HAP-1 (cell line): ENCODE data around the gene STAU1.
"Not testable (repeated sequence)": the region's sequence is repeated elsewhere in the genome, so short reads cannot be mapped to it uniquely, and the experiment has no call there.

Source experiments
- DNase-seq, 2 experiments: peaks; one replicate each; pipeline ENCODE4 v3.0.0-alpha.2; 2016 to 2020; ENCODE audit warnings: low spot score in 2 of 2
- H3K27me3 ChIP-seq: fragments of 250-450 bp; sonication (Bioruptor Pico); 2 replicates; pipeline ENCODE4 v1.5.1; 2020; ENCODE audit warnings: low read depth, mild to moderate bottlenecking, moderate library complexity
- H3K36me3 ChIP-seq: fragments of 250-450 bp; sonication (Bioruptor Pico); replicated peaks from 2 replicates; pipeline ENCODE4 v1.5.1; 2020; ENCODE audit warnings: mild to moderate bottlenecking
- H3K4me1 ChIP-seq: fragments of 250-450 bp; sonication (Bioruptor Pico); 2 replicates; pipeline ENCODE4 v1.5.1; 2020; ENCODE audit warnings: mild to moderate bottlenecking
- H3K4me3 ChIP-seq: fragments of 250-450 bp; sonication (Bioruptor Pico); 2 replicates; pipeline ENCODE4 v1.5.1; 2020; ENCODE audit warnings: mild to moderate bottlenecking, moderate library complexity
- H3K9me3 ChIP-seq: fragments of 250-450 bp; sonication (Bioruptor Pico); 2 replicates; pipeline ENCODE4 v1.5.1; 2020; ENCODE audit warnings: mild to moderate bottlenecking, moderate library complexity
- in situ Hi-C: fragments of 300-500 bp; cut with MboI; formaldehyde crosslinking; loops from 3 replicates; pipeline ENCODE4 v1.14.3; 2020; ENCODE audit warnings: low sequenced_read_pairs, inconsistent platforms, mixed read lengths

STAU1 gene

DNA sequence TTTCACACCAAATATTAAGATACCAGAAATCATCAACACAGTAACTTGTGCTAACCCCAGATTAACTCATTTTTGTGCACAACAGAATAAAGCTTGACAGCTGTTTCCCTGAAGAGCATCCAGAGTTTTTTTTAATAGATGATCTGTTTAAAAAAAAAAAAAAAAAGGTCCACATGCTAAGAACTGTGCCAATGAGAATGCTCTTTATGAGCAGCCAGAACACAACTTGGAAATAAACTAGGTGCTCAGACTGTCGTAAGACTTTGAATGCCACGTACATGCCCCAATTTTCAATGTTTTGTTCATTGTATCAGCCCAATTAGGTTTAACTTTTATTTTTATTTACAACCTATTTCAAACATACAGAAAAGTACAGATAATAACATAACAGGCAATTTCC, 47.3 kb downstream of the STAU1 start:
- Histone ChIP-seq H3K4me3 (no peak overlapping the region), H3K4me1 (no peaks in the 10 kb centered on the region), H3K27me3 (no peaks in the 10 kb centered on the region), H3K36me3 (peaks cover 14% of the 10 kb centered on the region), H3K9me3 (no peaks in the 10 kb centered on the region)
- no peak for DNase-seq
- in situ Hi-C loops, result no loop called here

DNA sequence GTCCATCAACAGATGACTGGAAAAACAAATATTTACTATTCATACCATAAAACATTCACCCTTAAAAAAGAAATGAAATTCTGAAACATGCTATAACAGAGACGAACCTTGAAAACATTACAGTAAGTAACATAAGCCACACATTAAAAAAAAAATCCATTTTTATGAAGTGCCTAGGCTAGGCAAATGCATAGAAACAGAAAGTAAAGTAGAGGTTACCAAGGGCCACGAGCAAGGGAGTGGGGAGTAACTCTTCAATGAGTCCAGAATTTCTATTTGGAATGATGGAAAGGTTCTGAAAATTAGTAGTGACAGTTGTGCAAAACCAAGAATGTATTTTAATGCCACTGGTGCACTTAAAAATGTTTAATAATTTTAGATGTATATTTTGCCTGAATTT, 47.7 kb downstream of the STAU1 start:
- H3K9me3 ChIP-seq, result no peaks in the 10 kb centered on the region
- no peak overlapping the region for H3K4me3 ChIP-seq
- no peaks in the 10 kb centered on the region for H3K27me3 ChIP-seq
- in situ Hi-C loops, result no loop called here
- DNase-seq, result no peak
- H3K36me3 ChIP-seq, result peaks cover 14% of the 10 kb centered on the region
- H3K4me1 ChIP-seq, result no peaks in the 10 kb centered on the region

DNA sequence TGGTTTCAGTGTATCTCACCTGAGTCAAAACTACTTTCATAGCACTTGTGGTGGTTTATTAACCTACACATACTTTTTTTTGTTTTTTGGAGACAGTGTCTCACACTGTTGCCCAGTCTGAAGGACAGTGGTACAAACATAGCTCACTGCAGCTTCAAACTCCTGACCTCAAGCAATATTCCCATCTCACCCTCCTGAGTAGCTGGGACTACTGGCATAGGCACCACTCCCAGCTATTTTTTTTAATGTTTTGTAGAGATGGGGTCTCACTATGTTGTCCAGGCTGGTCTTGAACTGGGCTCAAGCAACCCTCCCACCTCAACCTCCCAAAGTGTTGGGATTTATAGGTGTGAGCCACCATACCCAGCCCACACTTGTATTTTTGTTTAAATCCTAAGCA, 49.7 kb downstream of the STAU1 start:
- Histone ChIP-seq H3K4me1 (no peaks in the 10 kb centered on the region), H3K36me3 (no peaks in the 10 kb centered on the region; the same call in none of the 2 replicates), H3K4me3 (no peak overlapping the region), H3K27me3 (no peaks in the 10 kb centered on the region), H3K9me3 (no peaks in the 10 kb centered on the region)
- no peak for DNase-seq
- in situ Hi-C loops, result no loop called here

DNA sequence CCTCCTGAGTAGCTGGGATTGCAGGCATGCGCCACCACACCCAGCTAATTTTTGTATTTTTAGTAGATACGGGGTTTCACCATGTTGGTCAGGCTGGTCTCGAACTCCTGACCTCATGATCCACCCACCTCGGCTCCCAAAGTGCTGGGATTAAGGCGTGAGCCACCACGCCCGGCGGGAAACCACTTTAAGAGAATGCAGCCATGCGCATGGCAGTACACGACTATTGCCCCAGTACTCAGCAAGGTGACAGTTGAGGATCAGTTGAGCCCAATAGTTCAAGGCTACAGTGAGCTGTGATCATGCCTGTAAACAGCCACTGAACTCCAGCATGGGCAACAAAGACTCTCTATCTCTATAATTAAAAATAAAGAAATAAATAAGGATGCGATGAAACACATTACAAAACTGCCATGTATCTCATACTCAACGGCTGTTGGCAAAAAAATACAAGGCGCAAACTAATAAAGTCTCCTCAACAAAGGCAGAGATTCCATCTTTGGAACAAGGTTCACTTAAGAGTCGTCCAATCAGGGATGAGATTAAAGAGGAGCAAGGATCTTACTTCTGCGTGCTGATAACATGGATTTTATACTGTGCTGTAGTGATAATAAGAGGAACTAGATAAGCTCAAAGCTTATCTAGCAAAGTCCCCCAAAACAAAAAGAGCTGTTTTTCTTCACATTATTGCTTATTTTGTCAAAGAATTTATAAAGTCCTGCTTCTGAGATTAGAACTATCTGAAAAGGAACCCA, 51.1 kb downstream of the STAU1 start:
- no peak for DNase-seq

DNA sequence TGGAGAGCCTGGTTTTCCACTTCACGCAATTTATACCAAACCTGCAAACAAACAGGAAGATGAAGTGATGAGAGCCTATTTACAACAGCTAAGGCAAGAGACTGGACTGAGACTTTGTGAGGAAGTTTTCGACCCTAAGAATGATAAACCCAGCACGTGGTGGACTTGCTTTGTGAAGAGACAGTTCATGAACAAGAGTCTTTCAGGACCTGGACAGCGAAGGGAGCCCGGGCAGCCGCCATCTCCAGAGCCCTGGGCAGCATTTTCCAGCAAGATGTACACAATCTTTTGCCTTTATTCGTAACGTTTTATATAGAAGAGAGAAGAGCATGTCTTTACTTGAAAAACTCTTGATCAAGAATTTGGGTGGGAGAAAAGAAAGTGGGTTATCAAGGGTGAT, 53.3 kb downstream of the STAU1 start:
- not testable (repeated sequence) for H3K27me3 ChIP-seq, H3K9me3 ChIP-seq, DNase-seq, H3K4me3 ChIP-seq, H3K36me3 ChIP-seq, H3K4me1 ChIP-seq
- in situ Hi-C loops, result loop anchor here (5.0 kb wide), 1 partner anchor 83 kb away; the partner anchor contains the start of gene DDX27

More for the DNA sequence above, 51.1 kb downstream of the STAU1 start:
- H3K4me1 ChIP-seq, result no peaks in the 10 kb centered on the region
- H3K27me3 ChIP-seq, result no peaks in the 10 kb centered on the region
- no peak overlapping the region for H3K4me3 ChIP-seq
- in situ Hi-C loops, result no loop called here
- H3K9me3 ChIP-seq, result no peaks in the 10 kb centered on the region
- peaks cover 5% of the 10 kb centered on the region for H3K36me3 ChIP-seq

DNA sequence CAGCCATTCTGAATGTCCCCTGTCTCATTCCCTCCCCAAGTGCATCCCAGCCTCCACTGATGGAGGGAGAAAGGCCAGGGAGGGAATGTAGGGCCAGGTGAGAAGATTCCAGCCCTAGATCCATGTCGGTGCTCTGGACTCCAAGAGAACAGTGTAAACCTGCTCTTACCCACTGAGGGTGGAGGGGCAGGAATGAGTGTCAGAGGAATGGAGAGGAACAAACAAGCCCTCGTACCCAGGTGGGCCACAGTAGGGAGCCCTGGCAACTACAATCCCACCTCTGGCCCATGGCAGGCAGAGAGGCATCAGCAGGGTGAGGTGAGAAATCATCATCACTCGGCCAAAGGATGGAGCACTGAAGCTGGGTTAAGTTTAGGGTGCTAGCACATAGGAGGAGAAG, 54.6 kb downstream of the STAU1 start:
- Histone ChIP-seq H3K9me3 (no peaks in the 10 kb centered on the region), H3K4me3 (no peak overlapping the region), H3K36me3 (peaks cover 6% of the 10 kb centered on the region), H3K27me3 (no peaks in the 10 kb centered on the region), H3K4me1 (no peaks in the 10 kb centered on the region)
- no peak for DNase-seq
- in situ Hi-C loops, result loop anchor here (5.0 kb wide), 1 partner anchor 84 kb away; the partner anchor contains the start of gene DDX27

GRCh38 chr20:49132995-49133478, 55.1 kb downstream of the STAU1 start:
- peak; percentile 53 to 71 for DNase-seq
- H3K27me3 ChIP-seq, result no peaks in the 10 kb centered on the region
- in situ Hi-C loops, result loop anchor here (5.0 kb wide), 1 partner anchor 84 kb away; the partner anchor contains the start of gene DDX27
- H3K4me1 ChIP-seq, result no peaks in the 10 kb centered on the region
- peaks cover 9% of the 10 kb centered on the region for H3K36me3 ChIP-seq
- no peaks in the 10 kb centered on the region for H3K9me3 ChIP-seq
- no peak overlapping the region for H3K4me3 ChIP-seq

DNA sequence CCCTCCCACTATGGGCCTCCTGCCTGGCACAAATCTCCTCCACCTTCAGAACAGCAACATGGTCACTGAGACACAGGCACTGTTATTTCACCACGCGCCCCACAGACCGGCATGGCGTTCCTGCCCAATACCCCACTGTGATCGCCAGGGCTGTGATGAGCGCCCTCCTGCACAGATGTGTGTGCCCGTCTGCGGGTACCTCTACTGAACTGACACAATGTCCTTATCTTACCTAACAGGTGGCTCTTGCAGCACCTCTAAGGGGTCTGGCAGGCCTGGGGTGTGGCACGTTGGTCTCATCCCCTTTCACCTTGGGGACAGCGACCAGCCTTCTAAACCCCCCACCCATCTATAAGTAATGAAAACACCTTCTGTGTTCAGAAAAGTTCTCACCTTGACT, 64.2 kb downstream of the STAU1 start:
- H3K4me3 ChIP-seq, result no peak overlapping the region
- H3K4me1 ChIP-seq, result no peaks in the 10 kb centered on the region
- H3K9me3 ChIP-seq, result no peaks in the 10 kb centered on the region
- DNase-seq, result no peak
- H3K27me3 ChIP-seq, result no peaks in the 10 kb centered on the region
- in situ Hi-C loops, result no loop called here
- H3K36me3 ChIP-seq, result peaks cover 49% of the 10 kb centered on the region

GRCh38 chr20:49122920-49123319, 65.2 kb downstream of the STAU1 start:
- peaks cover 54% of the 10 kb centered on the region for H3K36me3 ChIP-seq
- DNase-seq, result no peak
- H3K4me3 ChIP-seq, result no peak overlapping the region
- no peaks in the 10 kb centered on the region for H3K4me1 ChIP-seq
- in situ Hi-C loops, result no loop called here
- H3K9me3 ChIP-seq, result no peaks in the 10 kb centered on the region
- H3K27me3 ChIP-seq, result no peaks in the 10 kb centered on the region

- no peak for DNase-seq
- no peaks in the 10 kb centered on the region for H3K4me1 ChIP-seq
- no peaks in the 10 kb centered on the region for H3K27me3 ChIP-seq
- H3K36me3 ChIP-seq, result peaks cover 76% of the 10 kb centered on the region
- no peaks in the 10 kb centered on the region for H3K9me3 ChIP-seq
- in situ Hi-C loops, result no loop called here
- H3K4me3 ChIP-seq, result no peak overlapping the region
Measured at GRCh38 chr20:49119988-49120387, 68.1 kb downstream of the STAU1 start.

DNA sequence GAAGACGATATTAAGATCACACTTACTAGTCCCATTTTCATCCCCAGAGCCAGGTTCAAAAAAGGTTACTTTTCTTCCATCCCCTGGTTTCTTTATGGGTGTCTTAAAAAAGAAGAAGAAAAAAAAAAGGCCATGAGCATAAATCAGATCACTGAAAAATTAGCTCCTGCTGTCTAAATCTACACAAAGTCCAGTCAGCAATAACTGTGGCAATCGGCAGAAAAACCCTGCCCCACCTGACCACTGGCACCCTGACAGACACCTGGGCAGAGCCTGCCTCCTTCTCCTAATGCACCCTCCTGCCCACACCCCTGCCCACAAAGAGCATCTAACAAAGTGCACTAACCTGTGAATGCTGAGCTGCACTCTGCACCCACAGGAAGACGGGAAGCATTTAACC, 69.8 kb downstream of the STAU1 start:
- H3K4me1 ChIP-seq, result no peaks in the 10 kb centered on the region
- DNase-seq, result no peak
- no peaks in the 10 kb centered on the region for H3K9me3 ChIP-seq
- H3K4me3 ChIP-seq, result no peak overlapping the region
- H3K36me3 ChIP-seq, result peaks cover 80% of the 10 kb centered on the region
- in situ Hi-C loops, result no loop called here
- H3K27me3 ChIP-seq, result no peaks in the 10 kb centered on the region

- Histone ChIP-seq H3K4me1 (no peaks in the 10 kb centered on the region), H3K36me3 (peaks cover 70% of the 10 kb centered on the region), H3K27me3 (no peaks in the 10 kb centered on the region), H3K9me3 (no peaks in the 10 kb centered on the region), H3K4me3 (no peak overlapping the region)
- no peak for DNase-seq
- in situ Hi-C loops, result no loop called here
Measured at GRCh38 chr20:49115564-49115963, 72.6 kb downstream of the STAU1 start.

DNA sequence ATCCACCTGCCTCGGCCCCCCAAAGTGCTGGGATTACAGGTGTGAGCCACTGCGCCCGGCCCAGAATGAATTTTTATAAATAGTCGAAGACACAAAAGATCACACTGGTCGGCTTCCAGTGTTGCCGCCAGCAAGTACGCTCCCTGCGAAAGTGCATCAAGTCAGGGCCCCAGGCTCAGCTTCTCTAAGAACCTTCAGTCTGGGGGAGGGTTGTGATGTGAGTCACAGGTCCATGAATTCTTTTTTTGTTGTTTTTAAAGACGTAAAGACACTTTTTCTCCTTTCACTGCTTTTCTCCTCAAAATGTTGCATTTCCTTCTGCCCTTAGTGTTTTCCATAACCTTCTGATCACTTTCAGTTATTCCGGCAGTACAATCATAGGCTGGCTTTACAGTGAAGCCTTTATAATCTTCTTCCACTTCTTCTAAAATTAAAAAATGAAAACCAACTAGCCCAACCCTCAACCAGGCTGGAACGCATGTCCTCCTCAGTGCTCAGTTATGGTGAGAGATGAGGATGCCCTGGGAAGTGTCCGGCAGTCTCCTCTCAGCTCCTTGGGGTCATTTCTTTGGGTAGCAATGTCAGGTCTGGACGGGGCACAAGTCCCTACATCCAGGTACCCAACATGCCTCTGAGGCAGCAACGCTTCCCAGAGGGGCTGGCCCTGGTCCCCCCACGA, 75.4 kb downstream of the STAU1 start:
- Histone ChIP-seq H3K27me3 (no peaks in the 10 kb centered on the region), H3K4me3 (no peak overlapping the region), H3K4me1 (no peaks in the 10 kb centered on the region), H3K36me3 (peaks cover 50% of the 10 kb centered on the region), H3K9me3 (no peaks in the 10 kb centered on the region)
- in situ Hi-C loops, result no loop called here
- no peak for DNase-seq
